Stomach smooth muscle (tissue), 2 donors: ENCODE data around the gene WNT5A.

ENCODE experiments used
- H3K27ac ChIP-seq: one replicate; pipeline ENCODE4 v1.7.0; 2013; ENCODE audit warnings: mild to moderate bottlenecking, low read length, inconsistent platforms
- H3K27me3 ChIP-seq, 2 donors: one replicate each; pipeline ENCODE4 v1.7.0; 2013; ENCODE audit warnings: low read length in 2 of 2; ENCODE audit not compliant: insufficient read depth in 2 of 2, control insufficient read depth in 1 of 2
- H3K36me3 ChIP-seq, 2 donors: one replicate each; pipeline ENCODE4 v1.7.0; 2013; ENCODE audit warnings: low read length in 2 of 2; ENCODE audit not compliant: control insufficient read depth in 2 of 2, insufficient read depth in 2 of 2
- H3K4me1 ChIP-seq: one replicate; pipeline ENCODE4 v1.7.0; 2013; ENCODE audit warnings: low read length; ENCODE audit not compliant: control insufficient read depth, insufficient read depth
- H3K4me3 ChIP-seq, 2 donors: one replicate each; pipeline ENCODE4 v1.7.0; 2013; ENCODE audit warnings: low read length in 2 of 2
- H3K9ac ChIP-seq, 2 donors: one replicate each; pipeline ENCODE4 v1.7.0; 2013; ENCODE audit warnings: low read length in 2 of 2, mild to moderate bottlenecking in 1 of 2
- H3K9me3 ChIP-seq, 2 donors: one replicate each; pipeline ENCODE4 v1.7.0; 2013; ENCODE audit warnings: low read length in 2 of 2; ENCODE audit not compliant: control insufficient read depth in 2 of 2
- donor health status: healthy.
- donor health status: Pancreatic carcinoma.

The WNT5A gene

DNA sequence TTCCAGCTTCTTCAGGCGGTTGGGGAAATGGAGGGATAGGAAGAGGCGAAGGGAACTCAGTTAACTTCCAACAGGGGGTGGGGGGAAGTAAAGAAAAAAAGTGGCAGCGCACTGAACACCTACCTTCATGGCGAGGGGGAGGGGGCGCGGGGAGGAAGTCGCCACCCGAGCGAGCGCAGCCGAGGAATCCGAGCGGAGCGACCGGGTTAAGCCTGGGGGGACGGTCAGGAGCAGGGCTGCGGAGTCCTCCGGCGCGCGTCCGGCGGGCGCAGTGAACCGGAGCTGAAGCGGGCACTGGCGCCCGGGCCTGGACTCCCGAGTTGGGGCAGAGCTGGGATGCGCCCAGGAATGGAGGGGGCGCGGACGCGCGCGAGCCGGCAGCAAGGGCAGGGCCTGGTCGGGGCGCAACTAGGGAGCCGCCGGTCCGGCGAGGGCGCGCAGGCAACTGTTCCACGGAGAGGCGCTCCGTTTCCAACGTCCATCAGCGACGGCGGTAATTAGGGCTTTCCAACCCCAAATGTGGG lies at the start of gene WNT5A:
Gene WNT5A (minus strand): TSS at position 450 of the 524 bp plus-strand sequence. CDS start 321 bp downstream, at position 129.
- H3K4me1 ChIP-seq = peaks cover 26% of the 10 kb centered on the region
- no peaks in the 10 kb centered on the region for H3K9me3 ChIP-seq
- no peaks in the 10 kb centered on the region for H3K27me3 ChIP-seq
- H3K27ac ChIP-seq = peak within 1 kb of the TSS; percentile 6
- peak within 1 kb of the TSS; percentile 55 to 77 for H3K9ac ChIP-seq
- no peaks in the 10 kb centered on the region for H3K36me3 ChIP-seq
- H3K4me3 ChIP-seq = peak within 1 kb of the TSS; percentile 86 to 96

DNA sequence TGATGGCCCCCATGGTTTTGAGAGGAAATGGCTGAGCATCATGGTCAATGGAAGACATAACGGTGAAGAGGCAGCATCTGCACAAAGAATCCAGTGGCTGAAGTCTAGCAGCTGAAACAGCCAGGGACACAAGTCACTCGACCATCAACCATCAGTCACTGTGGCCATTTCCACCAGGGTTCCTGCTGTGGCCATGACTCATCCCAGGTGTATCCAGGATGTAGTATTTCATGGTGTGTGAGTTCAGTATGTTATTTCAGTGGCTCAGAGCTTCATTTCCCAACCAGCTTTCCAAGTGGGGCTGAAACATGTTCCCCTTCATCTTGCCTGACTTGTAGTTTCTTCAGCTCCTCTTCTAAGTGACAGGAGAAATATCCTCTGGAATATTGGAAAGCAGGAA lies 47.8 kb upstream of the WNT5A start:
- no peaks in the 10 kb centered on the region for H3K27me3 ChIP-seq
- no peak overlapping the region for H3K9ac ChIP-seq
- no peaks in the 10 kb centered on the region for H3K9me3 ChIP-seq
- no peaks in the 10 kb centered on the region for H3K36me3 ChIP-seq
- no peaks in the 10 kb centered on the region for H3K4me1 ChIP-seq
- H3K27ac ChIP-seq = no peak overlapping the region
- no peak overlapping the region for H3K4me3 ChIP-seq

DNA sequence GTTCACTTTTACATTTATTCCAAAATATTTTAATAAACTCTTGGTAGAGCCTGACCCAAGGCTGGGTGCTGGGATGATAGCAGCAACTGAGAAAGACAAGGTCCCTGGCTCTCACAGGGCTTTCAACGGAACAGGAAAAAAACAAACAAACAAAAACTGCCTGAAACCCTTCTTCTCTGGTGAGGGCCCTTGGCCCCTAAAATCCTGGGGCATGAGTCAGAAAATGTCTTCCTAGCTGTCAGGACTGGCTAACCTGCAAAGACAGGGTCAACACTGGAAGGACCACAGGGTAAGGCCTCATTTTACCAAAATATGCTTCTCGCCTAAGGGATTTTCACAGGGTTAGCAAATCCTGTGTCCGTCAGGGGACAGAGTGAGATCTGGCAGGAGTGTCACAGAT lies 45.7 kb upstream of the WNT5A start:
- Histone ChIP-seq H3K27me3 (no peaks in the 10 kb centered on the region), H3K27ac (no peak overlapping the region), H3K4me1 (no peaks in the 10 kb centered on the region)

DNA sequence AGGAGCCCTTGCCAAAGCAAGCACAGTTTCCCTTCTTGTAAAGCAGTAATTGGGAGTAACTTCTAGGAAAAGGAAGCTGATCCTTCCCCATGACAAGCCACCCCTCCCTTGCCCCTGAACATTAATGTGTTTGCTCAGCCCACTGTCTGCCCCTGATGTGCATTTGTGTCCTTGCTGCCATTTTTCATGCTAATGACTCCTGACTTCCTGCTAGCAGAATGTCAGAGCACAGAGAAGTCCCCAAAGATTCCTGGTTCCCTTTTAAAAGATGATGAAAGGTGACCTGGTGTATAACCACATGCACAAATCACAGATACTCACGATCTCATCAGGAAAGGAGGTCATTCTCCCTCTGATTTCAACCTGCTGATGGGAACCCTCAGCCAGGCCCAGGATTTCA lies 44.2 kb upstream of the WNT5A start:
- H3K36me3 ChIP-seq = no peaks in the 10 kb centered on the region
- no peak overlapping the region for H3K4me3 ChIP-seq
- no peaks in the 10 kb centered on the region for H3K27me3 ChIP-seq
- no peak overlapping the region for H3K9ac ChIP-seq
- no peaks in the 10 kb centered on the region for H3K4me1 ChIP-seq
- H3K27ac ChIP-seq = no peak overlapping the region
- H3K9me3 ChIP-seq = no peaks in the 10 kb centered on the region

More for the DNA sequence above, 45.7 kb upstream of the WNT5A start:
- H3K9ac ChIP-seq = no peak overlapping the region
- H3K9me3 ChIP-seq = no peaks in the 10 kb centered on the region
- H3K36me3 ChIP-seq = no peaks in the 10 kb centered on the region
- no peak overlapping the region for H3K4me3 ChIP-seq

DNA sequence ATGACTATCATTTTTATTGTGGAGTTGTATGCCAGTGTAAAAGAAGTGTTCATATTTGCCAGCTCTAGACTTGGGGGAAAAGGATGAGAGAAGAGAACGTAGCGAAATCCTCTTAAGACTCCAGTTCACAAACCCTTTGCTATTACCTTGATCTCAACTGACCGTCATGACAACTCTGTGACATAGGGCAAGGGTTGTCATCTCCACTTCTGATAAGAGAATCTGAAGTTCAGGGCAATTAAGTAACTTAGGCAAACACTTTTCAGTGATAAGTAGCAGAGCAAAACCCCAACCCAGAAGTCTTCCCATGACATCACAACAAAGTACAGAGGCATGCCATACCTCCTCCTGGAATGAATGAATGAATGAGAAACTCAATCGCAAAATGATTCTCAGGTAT lies 40.3 kb upstream of the WNT5A start:
- no peaks in the 10 kb centered on the region for H3K4me1 ChIP-seq
- no peaks in the 10 kb centered on the region for H3K36me3 ChIP-seq
- no peak overlapping the region for H3K4me3 ChIP-seq
- no peaks in the 10 kb centered on the region for H3K9me3 ChIP-seq
- H3K27me3 ChIP-seq = no peaks in the 10 kb centered on the region
- no peak overlapping the region for H3K27ac ChIP-seq
- no peak overlapping the region for H3K9ac ChIP-seq

DNA sequence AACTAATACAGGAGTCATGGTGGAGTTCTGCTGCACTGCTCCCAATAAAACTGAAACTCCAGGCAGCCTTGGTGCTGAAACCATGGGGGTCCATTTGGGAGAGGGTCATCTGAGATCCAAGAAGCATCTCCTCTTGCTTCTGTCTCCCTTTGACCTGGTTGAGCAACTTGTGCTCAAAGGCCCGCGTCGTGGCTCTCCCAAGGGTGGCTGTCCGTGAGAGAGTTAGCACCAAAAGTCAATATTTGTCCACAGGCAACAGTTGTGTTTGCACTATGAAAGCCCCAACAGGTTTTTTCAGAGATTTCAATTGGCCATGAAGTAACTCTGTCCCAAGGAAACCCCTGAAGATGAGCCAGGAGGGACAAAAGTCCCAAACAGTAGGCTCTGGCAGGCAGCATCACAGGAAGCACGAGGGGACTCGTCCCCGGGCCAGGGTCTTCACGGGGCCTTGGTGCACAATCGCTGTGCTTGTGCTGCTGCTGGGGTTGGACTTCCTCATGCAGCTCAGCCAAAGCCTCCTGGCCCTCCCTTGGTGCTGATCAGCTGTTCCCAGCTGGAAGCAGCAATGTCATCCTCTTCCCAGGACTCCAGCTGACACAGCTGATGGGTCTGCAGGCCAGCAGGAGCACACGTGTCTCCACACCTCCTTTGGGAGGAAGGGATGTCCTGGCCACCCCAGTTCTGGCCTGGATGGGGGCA lies 39.4 kb upstream of the WNT5A start:
- H3K27me3 ChIP-seq = no peaks in the 10 kb centered on the region
- H3K4me1 ChIP-seq = no peaks in the 10 kb centered on the region
- H3K27ac ChIP-seq = no peak overlapping the region
- H3K9me3 ChIP-seq = no peaks in the 10 kb centered on the region
- no peak overlapping the region for H3K4me3 ChIP-seq
- no peaks in the 10 kb centered on the region for H3K36me3 ChIP-seq
- H3K9ac ChIP-seq = no peak overlapping the region

DNA sequence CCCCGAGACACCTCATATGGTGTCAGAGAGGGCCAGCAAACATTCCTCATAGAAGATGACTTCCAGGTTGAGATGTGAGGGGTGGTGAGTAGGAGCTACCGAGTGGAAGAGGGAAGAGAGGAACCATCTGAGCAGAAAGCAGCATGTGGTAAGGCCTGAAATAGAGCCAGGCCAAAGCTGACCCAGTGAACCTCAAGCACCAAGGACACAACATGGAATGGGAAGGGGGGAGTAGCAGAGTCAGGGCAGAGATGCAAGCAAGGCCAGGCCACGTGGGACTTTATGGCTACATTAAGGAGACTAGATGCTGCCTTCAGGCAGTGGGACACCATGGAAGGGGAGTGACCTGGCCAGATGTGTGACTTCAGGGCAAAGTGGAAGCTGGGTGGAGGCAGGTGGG lies 38.3 kb upstream of the WNT5A start:
- Histone ChIP-seq H3K27ac (no peak overlapping the region), H3K4me1 (no peaks in the 10 kb centered on the region), H3K9me3 (no peaks in the 10 kb centered on the region), H3K36me3 (no peaks in the 10 kb centered on the region), H3K27me3 (no peaks in the 10 kb centered on the region), H3K4me3 (no peak overlapping the region), H3K9ac (no peak overlapping the region)

DNA sequence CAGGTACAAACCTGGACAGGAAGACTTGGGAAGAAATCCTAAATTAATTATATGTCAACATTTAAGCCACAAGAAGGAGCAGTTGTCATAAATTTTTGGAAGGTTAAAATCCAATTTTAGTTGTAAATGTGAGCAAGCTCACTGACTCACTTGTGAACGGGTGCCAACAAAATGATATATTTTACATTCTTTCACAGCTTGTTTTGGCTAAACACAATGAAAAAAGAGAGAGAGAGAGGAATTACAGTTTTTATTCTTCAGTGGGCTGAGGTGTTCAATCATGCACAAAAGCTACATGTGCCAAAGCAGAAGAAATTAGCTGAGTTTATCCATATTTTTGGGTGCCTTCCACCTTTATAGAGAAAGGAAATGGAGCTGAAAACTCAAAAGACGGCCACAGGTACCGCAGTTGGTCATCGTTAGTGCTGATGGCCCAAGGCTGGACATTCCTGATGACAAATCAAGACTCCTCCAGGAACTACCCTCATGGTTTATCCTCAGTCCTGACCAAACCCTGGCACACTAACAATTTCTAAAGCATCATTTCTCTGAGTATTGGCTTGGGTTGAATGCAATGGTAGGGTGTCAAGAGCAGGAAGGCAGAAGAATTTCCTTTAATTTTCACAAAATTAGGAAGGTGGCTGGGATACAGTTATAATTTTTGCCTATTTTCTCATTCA lies 37.6 kb upstream of the WNT5A start:
- Histone ChIP-seq H3K9ac (no peak overlapping the region), H3K9me3 (no peaks in the 10 kb centered on the region), H3K4me1 (no peaks in the 10 kb centered on the region), H3K27me3 (no peaks in the 10 kb centered on the region), H3K4me3 (no peak overlapping the region), H3K36me3 (no peaks in the 10 kb centered on the region), H3K27ac (no peak overlapping the region)

DNA sequence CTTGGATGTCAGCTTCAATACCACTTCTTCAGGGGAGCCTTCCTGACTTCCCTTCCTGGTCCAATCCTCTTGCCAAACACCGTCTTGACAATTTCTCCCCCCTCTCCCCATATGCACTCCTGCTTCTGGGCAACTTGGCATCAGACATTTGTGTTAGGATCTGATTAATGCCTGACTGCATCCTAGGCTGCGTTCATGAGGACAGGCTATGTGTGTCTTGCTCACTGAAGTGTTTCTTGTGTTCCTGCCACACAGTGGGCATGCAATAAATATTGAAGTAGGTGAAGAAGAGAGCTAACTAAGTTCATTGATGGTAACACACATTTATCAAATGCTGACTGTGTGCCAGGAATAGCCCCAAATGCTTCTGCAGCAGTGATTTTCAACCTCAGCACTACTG lies 36.4 kb upstream of the WNT5A start:
- no peaks in the 10 kb centered on the region for H3K27me3 ChIP-seq
- H3K9ac ChIP-seq = no peak overlapping the region
- H3K4me1 ChIP-seq = no peaks in the 10 kb centered on the region
- no peaks in the 10 kb centered on the region for H3K36me3 ChIP-seq
- H3K27ac ChIP-seq = no peak overlapping the region
- H3K9me3 ChIP-seq = no peaks in the 10 kb centered on the region
- no peak overlapping the region for H3K4me3 ChIP-seq

DNA sequence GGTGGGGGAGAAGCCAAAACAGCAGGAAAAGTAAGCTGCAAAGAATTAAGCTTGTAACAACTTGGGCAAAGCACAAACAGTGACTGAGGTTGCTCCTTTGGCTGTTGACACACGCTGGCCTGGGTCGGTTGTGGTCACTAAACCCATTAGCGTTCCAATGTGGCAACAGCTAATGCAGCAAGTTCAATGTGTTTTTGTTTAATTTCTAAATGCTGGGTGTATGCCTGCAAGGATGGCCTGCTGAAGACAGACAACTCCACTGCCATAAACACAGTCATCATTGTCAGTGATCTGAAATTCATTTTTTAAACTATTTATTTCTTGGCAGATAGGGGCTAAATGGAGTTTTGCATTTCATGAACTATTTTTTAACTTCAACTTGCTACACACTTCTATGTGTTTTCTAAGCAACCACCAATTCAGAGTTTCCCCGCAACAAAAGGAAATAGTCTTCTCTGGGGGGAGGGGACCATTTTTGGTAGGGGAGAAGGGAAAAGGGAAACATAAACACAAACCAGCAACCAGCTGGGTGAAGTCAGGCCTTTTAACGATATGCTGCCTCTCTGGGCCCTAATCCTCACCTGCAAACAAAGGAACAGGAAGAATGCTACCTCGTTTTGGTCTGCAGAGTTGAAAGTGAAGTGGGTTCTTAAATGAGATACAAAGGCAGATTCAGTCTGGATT lies 34.8 kb upstream of the WNT5A start:
- no peak overlapping the region for H3K27ac ChIP-seq
- no peak overlapping the region for H3K4me3 ChIP-seq
- H3K9me3 ChIP-seq = no peaks in the 10 kb centered on the region
- no peaks in the 10 kb centered on the region for H3K36me3 ChIP-seq
- no peak overlapping the region for H3K9ac ChIP-seq
- no peaks in the 10 kb centered on the region for H3K4me1 ChIP-seq
- no peaks in the 10 kb centered on the region for H3K27me3 ChIP-seq
